ENCODE data around the gene ATN1.

The ATN1 gene

DNA sequence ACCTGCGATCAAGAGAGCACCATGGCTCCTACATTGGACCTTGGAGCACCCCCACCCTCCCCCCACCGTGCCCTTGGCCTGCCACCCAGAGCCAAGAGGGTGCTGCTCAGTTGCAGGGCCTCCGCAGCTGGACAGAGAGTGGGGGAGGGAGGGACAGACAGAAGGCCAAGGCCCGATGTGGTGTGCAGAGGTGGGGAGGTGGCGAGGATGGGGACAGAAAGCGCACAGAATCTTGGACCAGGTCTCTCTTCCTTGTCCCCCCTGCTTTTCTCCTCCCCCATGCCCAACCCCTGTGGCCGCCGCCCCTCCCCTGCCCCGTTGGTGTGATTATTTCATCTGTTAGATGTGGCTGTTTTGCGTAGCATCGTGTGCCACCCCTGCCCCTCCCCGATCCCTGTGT, 14.0 kb downstream of the ATN1 start:
- no peak for DNase-seq (ENCODE audit: insufficient read length, low spot score)

GRCh38 chr12:6942331-6942665, 14.5 kb downstream of the ATN1 start:
- FAIRE-seq (no peak), DNase-seq (ENCODE audit: insufficient read length, low spot score) (no peak)

More for the DNA sequence above, 14.0 kb downstream of the ATN1 start:
- no peak for FAIRE-seq

- DNase-seq (ENCODE audit: insufficient read length, low spot score), result peak; percentile 97
- FAIRE-seq, result no peak
Observed at GRCh38 chr12:6943389-6943721, 15.6 kb downstream of the ATN1 start.

DNA sequence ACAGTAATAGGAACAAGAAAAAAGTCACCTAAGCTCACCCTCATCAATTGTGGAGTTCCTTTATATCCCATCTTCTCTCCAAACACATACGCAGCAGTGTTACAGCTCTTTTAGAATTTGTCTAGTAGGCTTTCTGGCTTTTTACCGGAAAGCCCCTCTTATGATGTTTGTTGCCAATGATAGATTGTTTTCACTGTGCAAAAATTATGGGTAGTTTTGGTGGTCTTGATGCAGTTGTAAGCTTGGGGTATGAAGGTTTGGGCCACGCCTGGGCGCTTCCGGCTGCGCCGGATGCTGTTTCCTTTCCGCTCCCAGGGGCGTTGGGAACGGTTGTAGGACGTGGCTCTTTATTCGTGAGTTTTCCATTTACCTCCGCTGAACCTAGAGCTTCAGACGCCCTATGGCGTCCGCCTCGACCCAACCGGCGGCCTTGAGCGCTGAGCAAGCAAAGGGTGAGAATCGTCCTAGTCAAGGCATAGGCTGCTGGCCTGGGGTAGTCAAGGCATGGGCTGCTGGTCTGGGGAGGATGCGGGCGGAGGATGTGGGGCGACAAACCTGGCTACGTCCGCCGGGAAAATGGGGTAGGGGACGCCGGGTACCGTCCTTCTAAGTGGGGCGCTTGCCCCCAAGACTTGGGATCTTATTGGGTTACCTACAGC, 16.1 kb downstream of the ATN1 start, which contains the start of the genes C12orf57 and RNU7-1:
TSS of gene C12orf57 (plus strand) at position 301 of the 659 bp plus-strand sequence. CDS start at position 401, 100 bp downstream.
TSS of gene RNU7-1 (plus strand) at position 95 of the 659 bp plus-strand sequence.
- peak; percentile 85 for DNase-seq (ENCODE audit: insufficient read length, low spot score)
- no peak for FAIRE-seq

DNA sequence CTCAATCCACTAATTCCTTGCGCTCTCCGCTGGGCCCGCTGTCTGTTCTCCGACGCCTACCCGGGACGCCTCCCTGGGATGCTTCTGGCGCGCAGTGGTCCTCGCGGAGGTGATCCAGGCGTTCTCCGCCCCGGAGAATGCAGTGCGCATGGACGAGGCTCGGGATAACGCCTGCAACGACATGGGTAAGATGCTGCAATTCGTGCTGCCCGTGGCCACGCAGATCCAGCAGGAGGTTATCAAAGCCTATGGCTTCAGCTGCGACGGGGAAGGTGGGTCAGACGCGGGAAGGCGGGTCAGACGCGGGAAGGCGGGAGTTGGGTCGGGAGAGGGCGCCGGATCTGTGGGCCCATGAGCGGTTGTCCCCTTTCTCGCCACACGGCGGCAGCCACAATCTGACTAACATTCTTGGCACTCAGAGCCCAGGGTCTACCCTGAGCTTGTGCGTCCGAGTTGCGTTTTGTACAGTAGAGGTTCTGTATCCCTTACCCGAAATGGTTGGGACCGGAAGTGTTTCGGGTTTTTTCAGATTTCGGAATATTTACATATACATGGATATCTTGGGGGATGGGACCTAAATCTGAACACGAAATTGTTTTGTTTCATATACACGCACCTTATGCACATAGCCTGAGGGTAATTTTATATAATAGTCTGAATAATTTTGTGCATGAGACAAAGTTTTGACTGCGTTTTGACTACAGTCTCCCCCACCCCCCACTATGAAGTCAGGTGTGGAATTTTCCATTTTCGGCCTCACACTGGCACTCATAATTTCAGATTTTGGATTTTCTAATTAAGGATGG, 16.8 kb downstream of the ATN1 start:
- peak; percentile 81 for FAIRE-seq
- peak; percentile 98 for DNase-seq (ENCODE audit: insufficient read length, low spot score)

DNA sequence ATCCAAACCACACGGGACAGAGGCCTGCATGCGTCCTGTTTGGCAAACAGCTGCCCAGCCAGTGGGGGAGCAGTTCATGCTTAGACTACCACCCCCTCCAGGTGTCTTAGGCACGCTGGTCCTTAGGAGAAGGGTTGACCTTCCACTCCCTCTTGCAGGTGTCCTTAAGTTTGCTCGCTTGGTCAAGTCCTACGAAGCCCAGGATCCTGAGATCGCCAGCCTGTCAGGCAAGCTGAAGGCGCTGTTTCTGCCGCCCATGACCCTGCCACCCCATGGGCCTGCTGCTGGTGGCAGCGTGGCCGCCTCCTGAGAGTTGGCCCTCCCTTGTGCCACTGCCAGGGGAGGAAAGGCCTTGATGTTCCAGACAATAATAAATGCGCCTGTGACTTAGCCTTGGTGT, 17.9 kb downstream of the ATN1 start:
- FAIRE-seq (no peak), DNase-seq (ENCODE audit: insufficient read length, low spot score) (no peak)

DNA sequence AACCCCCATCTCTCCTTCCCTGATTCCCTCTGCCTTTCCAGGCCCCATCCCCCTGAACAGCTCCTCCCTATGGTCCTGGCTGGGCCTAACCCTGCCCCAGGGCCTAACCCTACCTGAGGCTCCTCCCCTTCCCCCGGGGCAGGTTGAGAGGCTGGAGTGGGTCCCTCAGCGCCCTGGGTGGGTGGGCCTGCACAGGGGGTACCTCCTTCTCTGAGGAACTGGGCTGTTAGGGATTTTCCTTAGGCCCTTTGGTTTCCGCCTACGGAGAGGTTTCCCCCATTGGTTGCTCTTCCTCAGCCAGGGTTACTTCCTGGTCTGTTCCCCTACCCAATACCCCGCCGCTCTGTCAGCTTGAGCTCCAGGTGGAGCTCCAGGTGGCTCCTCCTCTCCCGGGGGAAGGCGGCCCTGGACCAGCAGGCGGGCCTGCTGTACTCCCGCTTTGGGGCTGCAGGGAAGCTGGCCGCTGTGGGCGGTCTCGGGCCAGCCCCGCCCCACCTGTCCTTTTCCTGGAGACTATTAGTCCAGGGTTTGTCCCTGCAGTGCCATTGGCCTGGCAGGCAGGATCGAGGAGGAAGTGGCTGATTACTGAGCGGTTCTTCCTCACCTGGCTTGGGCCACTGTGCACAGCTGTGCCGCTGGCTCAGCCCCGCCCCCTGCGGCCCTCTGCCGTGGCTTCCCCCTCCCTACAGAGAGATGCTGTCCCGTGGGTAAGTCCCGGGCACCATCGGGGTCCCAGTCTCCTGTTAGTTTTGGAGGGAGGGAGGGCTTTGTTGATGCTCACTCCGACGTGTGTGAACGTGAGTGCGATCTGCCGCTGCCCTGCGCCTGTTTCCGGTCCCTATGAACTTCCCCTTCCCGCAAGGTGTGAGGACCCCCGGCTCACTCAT, 18.5 kb downstream of the ATN1 start:
- DNase-seq (ENCODE audit: insufficient read length, low spot score), result no peak
- no peak for FAIRE-seq

DNA sequence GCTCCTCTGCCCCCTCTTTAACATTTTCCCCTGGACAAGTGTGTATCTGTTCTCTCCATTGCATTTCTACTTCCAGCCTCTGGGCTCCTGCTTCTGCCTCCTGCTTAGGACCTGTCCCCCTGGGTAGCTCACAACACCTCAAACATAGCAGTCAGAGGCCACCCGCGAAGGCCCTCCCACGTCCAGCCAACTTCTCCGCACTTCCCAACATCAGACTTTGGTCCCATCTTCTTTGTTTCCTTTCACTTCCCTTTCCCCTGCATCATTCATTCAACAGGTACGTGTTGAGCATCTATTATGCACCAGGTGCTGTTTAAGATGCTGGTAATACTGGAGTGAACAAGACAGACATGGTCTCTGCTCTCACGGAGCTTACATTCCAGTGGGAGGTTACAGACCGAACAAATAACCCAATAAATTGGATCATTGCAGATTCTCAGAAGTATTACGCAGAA, 19.2 kb downstream of the ATN1 start:
- no peak for DNase-seq (ENCODE audit: insufficient read length, low spot score)
- FAIRE-seq, result peak; percentile 33

DNA sequence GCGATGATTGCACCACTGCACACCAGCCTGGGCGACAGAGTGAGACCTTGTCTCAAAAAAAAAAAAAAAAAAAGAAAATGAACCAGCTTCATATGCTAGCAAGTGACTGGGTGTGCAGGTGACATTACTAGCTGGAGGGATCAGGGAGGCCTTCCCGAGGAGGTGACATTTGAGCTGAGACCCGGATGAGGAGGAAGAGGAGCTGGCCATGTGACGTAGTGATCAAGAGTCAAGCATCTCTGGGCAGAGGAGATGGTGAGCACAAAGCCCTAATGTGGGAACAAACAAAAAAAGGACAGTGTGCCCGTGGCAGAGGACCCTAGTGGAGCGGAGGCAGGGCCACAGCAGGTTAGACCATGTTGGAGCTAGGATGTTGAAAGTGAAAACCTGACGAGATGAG, 19.9 kb downstream of the ATN1 start:
- DNase-seq (ENCODE audit: insufficient read length, low spot score) (no peak), FAIRE-seq (no peak)

GRCh38 chr12:6948873-6949594, 21.3 kb downstream of the ATN1 start:
- FAIRE-seq, result peak; percentile 69
- DNase-seq (ENCODE audit: insufficient read length, low spot score), result no peak

DNA sequence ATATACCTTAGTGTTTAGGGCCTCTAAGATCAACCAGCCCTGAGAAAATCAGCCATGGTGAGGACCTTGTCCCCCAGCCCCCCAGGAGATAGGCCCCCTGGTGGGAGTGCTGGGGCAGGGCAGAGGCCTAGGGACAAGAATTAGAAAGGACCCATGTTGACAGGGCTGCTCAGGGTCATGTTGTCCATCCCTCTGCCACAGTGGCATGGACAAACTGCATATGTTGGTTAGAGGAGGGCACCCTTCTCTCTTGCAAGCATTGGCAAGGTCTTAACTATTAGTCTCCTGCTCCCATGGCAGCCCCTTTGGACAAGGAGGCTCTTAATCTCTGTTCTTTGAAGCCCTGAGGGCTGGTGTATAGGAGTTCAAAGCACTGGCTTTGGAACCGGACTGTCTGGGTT, 22.6 kb downstream of the ATN1 start:
- DNase-seq (ENCODE audit: insufficient read length, low spot score) (no peak), FAIRE-seq (no peak)

- FAIRE-seq (peak; percentile 4), DNase-seq (ENCODE audit: insufficient read length, low spot score) (no peak)
Observed at GRCh38 chr12:6950811-6951540, 23.2 kb downstream of the ATN1 start, which contains the start of gene PTPN6. Gene PTPN6, plus strand, starts transcription at chr12:6951356. Its CDS starts 157 bp downstream, at chr12:6951513.

GRCh38 chr12:6951551-6952120, 23.9 kb downstream of the ATN1 start:
- DNase-seq (ENCODE audit: insufficient read length, low spot score) (no peak), FAIRE-seq (no peak)

DNA sequence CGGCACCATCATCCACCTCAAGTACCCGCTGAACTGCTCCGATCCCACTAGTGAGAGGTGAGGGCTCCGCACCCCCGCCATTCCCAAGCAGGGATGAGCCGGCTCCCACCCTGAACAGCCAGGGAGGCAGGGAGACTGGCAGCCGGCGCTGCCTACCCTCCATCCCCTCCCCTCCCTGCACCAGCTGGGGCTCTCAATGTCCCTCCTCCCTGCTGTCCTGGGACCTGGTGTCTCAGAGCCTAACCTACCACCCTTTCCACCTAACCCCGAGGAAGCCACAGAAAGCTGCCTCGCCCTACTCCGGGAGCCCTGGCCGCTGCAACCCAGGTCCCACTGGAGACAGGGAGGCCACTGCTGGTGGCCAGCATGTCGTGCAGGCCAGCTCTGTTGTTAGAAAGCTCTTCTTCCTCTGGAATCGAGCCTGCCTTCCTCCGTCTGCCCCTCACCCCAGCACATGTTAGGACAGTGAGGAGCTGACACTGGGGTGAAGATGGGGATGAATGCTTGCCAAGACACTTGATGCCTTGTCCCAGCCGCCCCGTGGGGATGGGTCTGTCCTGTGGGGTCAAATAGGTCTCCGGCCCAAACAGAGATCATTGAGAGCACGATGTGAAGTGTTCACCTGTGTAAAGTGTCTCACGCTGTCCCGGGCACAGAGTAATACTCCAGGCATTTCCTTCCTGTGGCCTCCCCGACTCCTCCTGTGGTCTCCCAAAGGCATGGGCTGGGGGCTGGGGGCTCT, 24.5 kb downstream of the ATN1 start:
- DNase-seq (ENCODE audit: insufficient read length, low spot score) (no peak), FAIRE-seq (no peak)

GRCh38 chr12:6952863-6953441, 25.2 kb downstream of the ATN1 start:
- FAIRE-seq (no peak), DNase-seq (ENCODE audit: insufficient read length, low spot score) (no peak)

- no peak for FAIRE-seq
- no peak for DNase-seq (ENCODE audit: insufficient read length, low spot score)
Observed at GRCh38 chr12:6953442-6954315, 25.9 kb downstream of the ATN1 start.

- DNase-seq (ENCODE audit: insufficient read length, low spot score) (no peak), FAIRE-seq (peak; percentile 9)
Observed at GRCh38 chr12:6954316-6955107, 26.8 kb downstream of the ATN1 start.
